ENCODE measurements around the gene TRAPPC12. TPM values are rescaled to one million over a fixed set of nuclear protein-coding genes. Genes with fewer than 3 reads are reported as not detected.

TRAPPC12 gene
- total RNA-seq, 2 experiments from 2014 or later = 49.8 to 64.0 TPM

GRCh38 chr2:3414133-3414860, 34.8 kb downstream of the TRAPPC12 start:
- TF ChIP-seq, protein P1, sequence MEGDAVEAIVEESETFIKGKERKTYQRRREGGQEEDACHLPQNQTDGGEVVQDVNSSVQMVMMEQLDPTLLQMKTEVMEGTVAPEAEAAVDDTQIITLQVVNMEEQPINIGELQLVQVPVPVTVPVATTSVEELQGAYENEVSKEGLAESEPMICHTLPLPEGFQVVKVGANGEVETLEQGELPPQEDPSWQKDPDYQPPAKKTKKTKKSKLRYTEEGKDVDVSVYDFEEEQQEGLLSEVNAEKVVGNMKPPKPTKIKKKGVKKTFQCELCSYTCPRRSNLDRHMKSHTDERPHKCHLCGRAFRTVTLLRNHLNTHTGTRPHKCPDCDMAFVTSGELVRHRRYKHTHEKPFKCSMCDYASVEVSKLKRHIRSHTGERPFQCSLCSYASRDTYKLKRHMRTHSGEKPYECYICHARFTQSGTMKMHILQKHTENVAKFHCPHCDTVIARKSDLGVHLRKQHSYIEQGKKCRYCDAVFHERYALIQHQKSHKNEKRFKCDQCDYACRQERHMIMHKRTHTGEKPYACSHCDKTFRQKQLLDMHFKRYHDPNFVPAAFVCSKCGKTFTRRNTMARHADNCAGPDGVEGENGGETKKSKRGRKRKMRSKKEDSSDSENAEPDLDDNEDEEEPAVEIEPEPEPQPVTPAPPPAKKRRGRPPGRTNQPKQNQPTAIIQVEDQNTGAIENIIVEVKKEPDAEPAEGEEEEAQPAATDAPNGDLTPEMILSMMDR (IDR thresholded peaks at IDR 0.05) = no peak
- no peak overlapping the region for H3K27ac Mint-ChIP-seq
- CTCF ChIA-PET = no interaction called here
- no peak overlapping the region for H3K4me3 ChIP-seq (ENCODE audit: low read length)
- no peaks in the 10 kb centered on the region for H3K27me3 Mint-ChIP-seq
- H3K4me1 Mint-ChIP-seq (ENCODE audit: low read depth) = peaks cover 15% of the 10 kb centered on the region
- H3K4me3 Mint-ChIP-seq = no peak overlapping the region
- no peaks in the 10 kb centered on the region for H3K9me3 Mint-ChIP-seq
- DNase-seq (no peak), ATAC-seq (ENCODE audit: poor library complexity) (no peak)
- H3K27me3 ChIP-seq (ENCODE audit: control insufficient read depth in 1 of 2, insufficient read depth in 2 of 2, low read length in 2 of 2) = no peaks in the 10 kb centered on the region
- H3K36me3 Mint-ChIP-seq (ENCODE audit: low read depth) = peaks cover 59% of the 10 kb centered on the region
- intact Hi-C loops (cut with DNase I, micrococcal nuclease) = no loop called here
- POLR2A ChIA-PET = interaction anchor here (1.1 kb wide), 1 partner anchor 84 kb away, joined by 4 read pairs; no protein-coding TSS in a partner anchor
- no peaks in the 10 kb centered on the region for H3K9me3 ChIP-seq (ENCODE audit: control insufficient read depth in 1 of 2, insufficient read depth in 1 of 2, low read length in 2 of 2)
- H3K36me3 ChIP-seq (ENCODE audit: insufficient read depth, low read length) = peaks cover 30% of the 10 kb centered on the region
- H3K27ac ChIP-seq (ENCODE audit: low read depth in 1 of 2, low read length in 2 of 2) = no peak overlapping the region
- H3K4me1 ChIP-seq (ENCODE audit: insufficient read depth, low read length) = no peaks in the 10 kb centered on the region

GRCh38 chr2:3418766-3419404, 39.4 kb downstream of the TRAPPC12 start:
- TF ChIP-seq, protein P1 (IDR thresholded peaks at IDR 0.05) = no peak
- ATAC-seq (ENCODE audit: poor library complexity) (no peak), DNase-seq (no peak)
- CTCF ChIA-PET = no interaction called here
- no peak overlapping the region for H3K4me3 Mint-ChIP-seq
- H3K36me3 ChIP-seq (ENCODE audit: insufficient read depth, low read length) = peaks cover 61% of the 10 kb centered on the region
- H3K9me3 ChIP-seq (ENCODE audit: control insufficient read depth in 1 of 2, insufficient read depth in 1 of 2, low read length in 2 of 2) = no peaks in the 10 kb centered on the region
- H3K9me3 Mint-ChIP-seq = no peaks in the 10 kb centered on the region
- H3K27ac ChIP-seq (ENCODE audit: low read depth in 1 of 2, low read length in 2 of 2) = no peak overlapping the region
- peaks cover 3% of the 10 kb centered on the region for H3K4me1 Mint-ChIP-seq (ENCODE audit: low read depth)
- peaks cover 66% of the 10 kb centered on the region for H3K36me3 Mint-ChIP-seq (ENCODE audit: low read depth)
- H3K4me3 ChIP-seq (ENCODE audit: low read length) = no peak overlapping the region
- H3K4me1 ChIP-seq (ENCODE audit: insufficient read depth, low read length) = no peaks in the 10 kb centered on the region
- H3K27me3 ChIP-seq (ENCODE audit: control insufficient read depth in 1 of 2, insufficient read depth in 2 of 2, low read length in 2 of 2) = no peaks in the 10 kb centered on the region
- POLR2A ChIA-PET = no interaction called here
- H3K27ac Mint-ChIP-seq = peak overlapping the region; percentile 20
- intact Hi-C loops (cut with DNase I, micrococcal nuclease) = no loop called here
- H3K27me3 Mint-ChIP-seq = no peaks in the 10 kb centered on the region

DNA sequence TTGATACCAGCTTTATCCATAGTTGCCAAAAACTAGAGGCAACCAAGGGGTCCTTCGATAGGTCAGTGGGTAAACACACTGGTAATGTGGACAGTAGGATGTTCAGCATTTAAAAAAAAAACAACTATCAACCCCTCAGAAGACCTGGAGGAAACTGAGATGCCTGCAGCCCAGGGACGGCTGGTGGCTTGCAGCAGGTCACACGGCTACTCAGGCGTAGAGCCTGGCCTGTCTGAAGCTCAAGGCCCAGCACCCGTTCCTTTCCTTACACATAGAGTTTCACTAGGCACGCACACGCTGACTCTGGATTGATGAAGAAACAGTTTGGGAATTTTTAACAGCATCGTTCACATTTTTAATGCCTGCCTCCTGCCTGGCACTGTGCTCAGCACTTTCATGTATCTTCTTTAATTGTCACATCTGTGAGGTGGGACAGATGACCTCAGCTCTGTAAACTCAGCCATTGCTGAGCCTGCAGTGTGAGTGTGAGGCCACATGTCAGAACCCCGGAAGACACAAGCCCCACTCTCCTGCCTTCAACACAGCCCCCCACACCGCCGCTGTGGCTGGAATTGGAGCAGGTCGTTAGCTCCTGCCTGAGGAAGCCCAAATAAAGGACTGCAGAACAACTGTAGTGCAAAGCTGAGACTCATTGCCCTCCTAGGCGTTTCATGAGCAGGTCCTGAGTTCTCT, 40.7 kb downstream of the TRAPPC12 start:
- Histone ChIP-seq H3K27me3 (ENCODE audit: control insufficient read depth in 1 of 2, insufficient read depth in 2 of 2, low read length in 2 of 2) (no peaks in the 10 kb centered on the region), H3K27ac (ENCODE audit: low read depth in 1 of 2, low read length in 2 of 2) (no peak overlapping the region), H3K9me3 (ENCODE audit: control insufficient read depth in 1 of 2, insufficient read depth in 1 of 2, low read length in 2 of 2) (no peaks in the 10 kb centered on the region), H3K4me1 (ENCODE audit: insufficient read depth, low read length) (no peaks in the 10 kb centered on the region), H3K4me3 (ENCODE audit: low read length) (no peak overlapping the region), H3K36me3 (ENCODE audit: insufficient read depth, low read length) (peaks cover 62% of the 10 kb centered on the region)
- intact Hi-C loops (cut with DNase I, micrococcal nuclease) = loop anchor here in 1 of 2 experiments (5.0 kb wide), 1 partner anchor 42 kb away; no protein-coding TSS in a partner anchor
- Mint-ChIP-seq H3K27ac (no peak overlapping the region), H3K4me3 (no peak overlapping the region), H3K9me3 (no peaks in the 10 kb centered on the region), H3K36me3 (ENCODE audit: low read depth) (peaks cover 67% of the 10 kb centered on the region), H3K4me1 (ENCODE audit: low read depth) (peaks cover 5% of the 10 kb centered on the region), H3K27me3 (no peaks in the 10 kb centered on the region)
- DNase-seq = no peak
- TF ChIP-seq, protein P1 (IDR thresholded peaks at IDR 0.05) = no peak
- no peak for ATAC-seq (ENCODE audit: poor library complexity)
- ChIA-PET POLR2A (no interaction called here), CTCF (no interaction called here)

All from CD4-positive, alpha-beta T cell (primary cell).